SK-N-SH (cell line): Measurements from ENCODE around the gene KLHL18.

Experiments
- CHD2 ChIP-seq: fragments of 150-350 bp; IDR thresholded peaks from 2 replicates; pipeline ENCODE4 v1.6.1; 2018; ENCODE audit warnings: low read length; ENCODE audit not compliant: partially characterized antibody
- CTCF ChIP-seq: fragments of 200-600 bp; sonication (generic); IDR thresholded peaks from 2 replicates; pipeline ENCODE4 v1.6.1; 2017; ENCODE audit warnings: antibody characterized with exemption, mild to moderate bottlenecking, moderate library complexity
- RCOR1 ChIP-seq: fragments of 150-350 bp; IDR thresholded peaks from 2 replicates; pipeline ENCODE4 v1.6.1; 2017; ENCODE audit warnings: antibody characterized with exemption, low read length
- TAF1 ChIP-seq: IDR thresholded peaks from 2 replicates; pipeline ENCODE4 v1.6.1; 2012; ENCODE audit warnings: low read depth, mild to moderate bottlenecking, low read length, moderate library complexity, borderline replicate concordance

- TF ChIP-seq CTCF, result no peak
- TF ChIP-seq CHD2, result no peak
- TF ChIP-seq RCOR1, result no peak
- TF ChIP-seq TAF1, result no peak
Measured at GRCh38 chr3:47260605-47261004, 22.1 kb upstream of the KLHL18 start.
